Sigmoid colon (tissue), 4 donors: Measurements from ENCODE around the gene GTF3C1.

Experiments used
- CTCF ChIP-seq, 4 experiments: fragments of 450-650 bp in 3 of 4; fragments of 200-600 bp in 1 of 4; IDR thresholded peaks; one replicate each; pipeline ENCODE4 v1.5.1; 2016 to 2019; ENCODE audit warnings: antibody characterized with exemption in 4 of 4, mild to moderate bottlenecking in 3 of 4, moderate library complexity in 2 of 4
- POLR2A ChIP-seq, 2 donors: fragments of 450-650 bp; IDR thresholded peaks; one replicate each; pipeline ENCODE4 v1.6.1; 2016; ENCODE audit warnings: antibody characterized with exemption in 2 of 2, mild to moderate bottlenecking in 2 of 2, moderate library complexity in 2 of 2
- POLR2AphosphoS5 ChIP-seq, 4 donors: sonication (generic); formaldehyde crosslinking; IDR thresholded peaks; one replicate each; pipeline ENCODE4 v1.6.1; 2017; ENCODE audit warnings: antibody characterized with exemption in 4 of 4

GRCh38 chr16:27460213-27460612, 89.5 kb downstream of the GTF3C1 start:
- no peak for TF ChIP-seq CTCF (IDR thresholded peaks at IDR 0.05)
- TF ChIP-seq POLR2A (IDR thresholded peaks at IDR 0.05) = no peak
- no peak for TF ChIP-seq POLR2AphosphoS5 (IDR thresholded peaks at IDR 0.05)
